Ureter (tissue), 1 donor: ENCODE data around the gene PRRG2. TPM values are rescaled to one million over a fixed set of nuclear protein-coding genes. Genes with fewer than 3 reads are reported as not detected.

Source experiments
- DNase-seq: peaks from one replicate; pipeline ENCODE4 v3.0.0-alpha.2; 2020; ENCODE audit warnings: low spot score
- total RNA-seq: library from RNA; stranded (reverse); gene quantifications from one replicate; pipeline ENCODE4 v1.2.4, GENCODE V29; 2023
- donor health status: DM: yes; HTN: yes; CAD: no.

Gene PRRG2
- total RNA-seq, 1 donor from 2014 or later = 13.2 TPM

DNA sequence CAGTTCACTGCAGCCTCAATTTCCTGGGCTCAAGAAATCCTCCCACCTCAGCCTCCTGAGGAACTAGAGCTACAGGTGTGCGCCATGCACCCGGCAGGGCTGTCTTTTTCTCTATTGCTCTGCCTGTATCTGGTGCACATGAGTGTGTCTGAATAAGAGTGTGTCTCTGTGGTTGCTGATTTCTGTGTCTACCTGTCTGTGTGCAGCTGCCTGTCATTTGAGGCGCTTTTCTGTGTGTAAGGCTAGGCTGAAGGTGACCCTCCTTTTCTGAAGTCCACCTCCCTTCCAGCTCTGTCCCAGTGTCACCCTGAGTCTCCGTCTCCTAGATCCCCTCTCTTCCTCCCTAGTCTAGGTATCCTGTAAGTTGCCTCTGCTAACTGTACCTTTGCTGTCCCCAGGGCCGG lies 8.4 kb downstream of the PRRG2 start:
- no peak for DNase-seq

DNA sequence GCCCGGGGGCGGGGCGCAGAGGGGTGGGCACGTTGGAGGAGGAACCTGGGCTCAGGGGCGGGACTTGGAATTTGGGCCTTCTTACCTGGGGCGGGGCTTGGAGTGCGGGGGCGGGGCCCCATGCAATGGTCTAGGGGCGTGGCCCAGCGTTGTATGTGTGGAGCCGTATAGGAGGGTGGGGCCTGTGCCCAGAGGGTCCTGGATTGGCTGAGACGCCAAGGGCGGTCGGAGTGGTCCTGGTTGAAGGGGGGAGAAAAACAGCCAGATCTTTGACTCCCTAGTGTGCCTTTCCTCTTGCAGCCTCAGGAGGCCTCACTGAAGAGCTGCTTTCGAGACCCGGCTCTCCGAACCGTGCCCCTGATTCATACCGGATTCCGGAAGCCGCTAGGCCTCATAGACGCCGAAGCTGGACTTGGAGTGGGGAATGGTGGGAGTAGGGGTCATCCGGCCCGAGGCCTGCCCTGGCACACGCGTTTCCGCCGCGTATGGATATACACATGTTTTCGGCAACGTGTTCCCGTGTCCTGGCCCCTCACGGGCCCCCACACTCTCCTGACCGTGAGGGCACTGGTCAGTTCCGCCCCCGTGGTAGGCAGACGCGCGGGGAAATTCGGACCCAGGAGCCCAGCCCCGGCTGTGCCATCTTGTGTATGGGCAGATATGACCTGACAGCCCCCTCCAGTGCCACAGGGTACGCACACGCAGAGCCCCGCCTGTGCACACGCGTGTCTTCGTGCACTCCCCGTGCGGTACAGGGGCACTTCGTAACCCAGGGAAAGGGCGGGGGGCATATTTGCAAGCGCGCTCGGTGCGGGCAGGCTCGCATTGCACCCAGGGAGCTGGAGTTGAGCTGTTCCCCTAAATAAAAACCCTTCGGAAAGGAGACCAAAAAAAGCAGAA lies 9.2 kb downstream of the PRRG2 start:
- peak; percentile 97 for DNase-seq

DNA sequence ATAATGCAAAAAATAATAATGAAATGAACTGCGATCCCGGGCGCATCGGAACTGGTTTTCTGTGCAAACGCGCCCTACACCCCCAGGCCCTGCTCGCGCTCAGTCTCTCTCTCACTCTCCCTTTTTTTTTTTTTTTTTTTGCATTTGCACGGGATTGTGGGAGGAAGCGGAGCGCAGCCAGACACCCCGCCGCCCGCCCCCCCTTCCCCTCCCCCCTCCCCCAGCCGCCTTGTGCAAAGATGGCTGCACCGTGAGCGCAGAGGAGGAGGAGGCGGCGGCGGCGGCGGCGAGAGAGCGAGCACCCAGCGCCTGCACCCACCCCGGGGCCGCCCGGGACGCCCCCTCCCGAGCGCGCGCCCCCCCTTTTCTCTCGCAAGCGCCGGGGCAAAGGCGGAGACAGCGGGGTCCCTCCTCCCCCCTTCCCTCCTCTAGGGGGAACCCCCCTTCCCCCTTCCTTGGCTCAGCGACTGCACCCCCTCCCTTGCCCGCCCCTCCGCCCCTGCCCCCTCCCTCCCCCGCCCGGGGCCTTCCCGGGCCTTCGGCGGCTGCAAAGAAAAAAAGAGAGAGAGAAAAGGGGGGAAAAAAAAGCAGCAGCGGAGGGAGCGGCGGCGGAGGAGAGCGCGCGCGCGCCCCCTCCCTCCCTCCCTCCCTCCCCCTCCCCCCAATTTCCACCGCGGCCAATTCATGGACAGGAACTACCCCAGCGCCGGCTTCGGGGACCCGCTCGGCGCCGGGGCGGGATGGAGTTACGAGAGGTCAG lies 10.0 kb downstream of the PRRG2 start, which contains the start of gene PRR12:
TSS of gene PRR12 (plus strand) at position 212 of the 760 bp plus-strand sequence. CDS start at position 685, 473 bp downstream.
- peak; percentile 71 for DNase-seq

DNA sequence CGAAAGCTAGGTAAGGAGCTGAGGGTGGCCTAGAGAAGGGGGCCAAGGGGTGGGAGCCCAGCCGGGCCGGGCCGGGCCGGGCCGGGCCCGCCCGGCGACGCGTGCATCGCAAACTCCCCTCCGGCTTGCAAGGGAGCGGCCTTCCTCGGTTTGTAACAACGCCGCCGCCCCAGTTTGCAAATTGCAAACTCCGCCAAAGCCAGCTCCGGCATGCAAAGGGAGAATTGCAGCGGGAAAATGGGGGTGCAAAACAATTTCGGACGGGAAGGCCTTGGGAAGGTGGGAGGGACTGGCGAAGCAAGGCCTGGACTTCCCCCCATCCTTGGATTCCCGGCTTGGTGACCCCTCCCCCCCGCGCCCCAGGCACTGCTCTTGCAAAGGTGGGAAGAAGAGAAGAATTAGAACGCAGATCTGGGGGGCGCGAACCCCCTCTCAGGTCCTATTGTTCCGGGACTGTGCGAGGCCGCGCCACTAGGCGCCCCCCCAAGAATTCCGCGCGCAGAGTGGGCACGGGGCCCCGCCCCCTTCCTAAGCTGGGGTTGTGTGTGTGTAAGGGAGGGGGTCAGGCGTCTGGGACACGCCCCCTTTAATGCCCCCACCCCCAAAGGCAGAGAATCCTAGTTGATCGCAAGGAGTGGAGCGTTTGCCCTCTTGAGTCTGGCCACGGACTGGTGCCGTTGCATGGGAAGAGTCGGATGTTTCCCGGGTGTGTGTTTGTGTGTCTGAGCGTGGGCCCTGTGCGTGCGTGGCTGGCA lies 10.8 kb downstream of the PRRG2 start:
- DNase-seq = peak; percentile 68

DNA sequence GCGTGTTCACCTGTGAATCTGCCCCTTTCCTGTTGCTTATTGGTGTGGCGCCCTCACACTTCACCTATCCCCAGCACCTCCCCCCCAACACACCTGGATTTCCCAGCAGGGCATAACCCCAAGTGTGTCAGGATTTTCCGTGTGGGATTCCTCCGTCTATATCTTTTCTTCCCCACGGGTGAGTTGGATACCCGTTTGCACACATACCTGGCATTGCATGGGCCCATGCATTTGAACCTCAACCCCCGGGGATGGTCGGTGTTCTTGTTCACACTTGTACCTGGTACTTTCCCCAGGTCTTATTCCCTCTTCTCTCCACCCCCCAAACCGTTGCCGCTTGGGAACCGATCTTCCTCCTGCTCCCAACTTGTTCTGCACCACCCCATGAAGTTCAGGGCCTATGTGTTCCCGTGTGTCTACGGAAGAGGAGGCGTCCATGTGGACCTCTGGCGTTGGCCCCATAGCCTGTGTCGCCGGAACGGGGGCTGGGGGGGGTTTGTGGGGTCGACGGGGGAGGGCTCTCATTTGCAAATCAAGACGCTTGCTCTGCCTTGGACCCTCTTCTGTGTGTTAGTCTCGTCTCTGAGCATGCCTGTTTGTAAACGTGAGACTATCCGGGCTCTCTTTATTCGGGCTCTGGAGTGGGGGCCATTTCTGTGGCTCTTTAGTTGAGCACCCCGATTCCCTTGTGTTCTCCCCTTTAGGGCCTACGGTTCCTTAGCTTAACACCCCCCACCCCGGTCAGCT lies 11.5 kb downstream of the PRRG2 start:
- DNase-seq = no peak

DNA sequence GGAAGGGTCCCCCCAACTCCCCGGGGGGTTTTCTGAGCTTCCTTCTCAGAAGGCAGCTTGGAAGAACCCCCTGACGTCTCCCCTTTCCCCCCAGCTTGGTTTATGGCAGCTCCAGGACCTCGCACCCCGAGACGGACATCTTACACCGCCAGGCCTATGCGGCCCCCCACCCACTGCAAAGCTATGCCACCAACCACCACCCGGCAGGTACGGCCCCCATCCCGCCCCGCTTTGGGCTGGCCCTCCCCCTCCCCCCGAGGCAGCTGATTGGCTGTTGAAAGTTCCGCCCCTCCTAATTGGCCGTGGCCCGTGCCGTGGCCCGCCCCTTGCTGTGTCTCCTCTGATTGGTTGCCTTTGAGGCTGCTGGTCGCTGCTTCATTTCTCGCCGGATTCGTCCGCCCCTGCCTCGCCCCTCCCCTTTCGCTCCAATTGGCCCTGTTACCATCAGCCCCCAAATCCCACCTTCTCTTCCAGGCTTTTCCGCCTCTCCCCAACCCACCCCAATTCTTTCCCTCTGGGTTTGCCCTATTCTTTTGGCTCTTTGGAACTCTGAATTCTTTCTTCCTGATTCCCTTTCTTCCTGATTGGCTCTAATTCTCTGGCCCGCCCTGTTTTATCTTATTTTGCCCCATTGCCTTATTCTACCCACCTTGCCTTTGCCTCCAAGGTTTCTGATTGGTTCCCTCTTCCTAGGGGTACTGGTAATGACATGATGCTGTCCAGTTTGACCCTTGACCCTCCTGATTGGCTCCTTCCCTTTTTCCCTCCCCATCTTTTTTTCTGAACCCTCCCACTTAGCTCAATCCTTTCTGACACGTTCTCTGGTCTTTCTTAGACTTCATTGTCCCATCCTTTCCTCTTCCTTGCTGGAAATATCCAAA lies 12.4 kb downstream of the PRRG2 start:
- DNase-seq = peak; percentile 96

DNA sequence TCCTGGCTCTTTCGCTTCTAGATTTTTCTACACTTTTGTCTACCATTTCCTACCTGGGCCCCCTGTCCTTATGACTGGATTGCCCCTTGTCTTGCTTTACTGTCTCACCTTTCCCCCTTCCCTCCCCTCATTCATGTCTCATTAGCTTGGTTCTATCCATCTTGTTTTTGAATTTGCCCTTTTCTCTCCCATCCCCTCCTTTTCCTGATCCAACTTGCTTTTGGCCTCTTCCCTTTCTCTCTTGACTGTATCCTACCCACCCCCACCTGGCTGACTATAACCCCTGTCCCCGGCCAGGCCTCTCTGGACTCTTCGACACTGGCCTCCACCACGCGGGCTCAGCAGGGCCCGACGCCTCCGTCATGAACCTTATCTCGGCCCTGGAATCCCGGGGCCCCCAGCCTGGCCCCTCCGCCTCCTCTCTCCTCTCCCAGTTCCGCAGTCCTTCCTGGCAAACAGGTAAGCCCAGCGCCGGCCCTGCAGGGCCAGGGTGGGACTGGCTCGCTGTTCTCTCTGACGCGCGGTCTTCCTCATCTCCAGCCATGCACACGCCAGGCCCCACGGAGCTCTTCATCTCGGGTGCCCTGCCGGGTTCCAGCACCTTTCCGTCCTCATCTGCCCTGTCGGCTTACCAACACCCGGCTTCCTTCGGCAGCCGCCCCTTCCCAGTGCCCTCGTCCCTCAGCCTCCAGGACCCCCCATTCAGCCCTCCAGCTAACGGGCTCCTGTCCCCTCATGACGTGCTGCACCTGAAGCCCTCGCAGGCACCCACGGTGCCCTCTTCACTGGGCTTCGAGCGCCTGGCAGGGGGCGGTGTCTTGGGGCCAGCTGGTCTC lies 13.3 kb downstream of the PRRG2 start:
- DNase-seq = no peak

DNA sequence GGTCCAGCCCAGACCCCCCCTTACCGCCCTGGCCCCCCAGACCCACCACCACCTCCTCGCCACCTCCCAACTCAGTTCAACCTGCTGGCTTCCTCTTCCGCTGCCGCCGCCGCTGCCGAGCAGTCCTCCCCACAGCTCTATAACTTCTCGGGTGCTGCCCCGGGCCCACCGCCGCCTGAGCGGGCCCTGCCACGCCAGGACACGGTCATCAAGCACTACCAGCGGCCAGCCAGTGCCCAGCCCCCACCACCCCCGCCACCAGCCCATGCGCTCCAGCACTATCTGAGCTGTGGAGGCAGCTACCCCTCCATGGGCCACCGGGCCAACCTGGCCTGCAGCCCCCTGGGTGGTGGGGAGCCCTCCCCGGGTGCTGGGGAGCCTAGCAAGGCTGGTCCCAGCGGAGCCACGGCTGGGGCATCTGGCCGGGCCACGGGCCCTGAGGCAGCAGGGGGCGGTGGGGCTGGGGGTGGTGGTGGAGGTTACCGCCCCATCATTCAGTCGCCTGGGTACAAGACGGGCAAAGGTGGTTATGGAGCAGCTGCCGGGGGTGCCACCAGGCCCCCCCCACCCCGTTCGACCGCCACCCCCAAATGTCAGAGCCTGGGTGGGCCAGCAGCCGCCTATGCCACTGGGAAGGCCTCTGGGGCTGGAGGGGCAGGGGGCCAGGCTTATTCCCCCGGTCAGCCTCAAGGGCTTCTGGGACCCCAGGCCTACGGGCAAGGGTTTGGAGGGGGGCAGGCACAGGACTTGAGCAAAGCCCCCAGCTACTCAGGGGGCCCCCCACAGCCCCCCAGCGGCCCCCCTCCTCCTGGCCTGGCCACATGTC lies 14.1 kb downstream of the PRRG2 start:
- no peak for DNase-seq

DNA sequence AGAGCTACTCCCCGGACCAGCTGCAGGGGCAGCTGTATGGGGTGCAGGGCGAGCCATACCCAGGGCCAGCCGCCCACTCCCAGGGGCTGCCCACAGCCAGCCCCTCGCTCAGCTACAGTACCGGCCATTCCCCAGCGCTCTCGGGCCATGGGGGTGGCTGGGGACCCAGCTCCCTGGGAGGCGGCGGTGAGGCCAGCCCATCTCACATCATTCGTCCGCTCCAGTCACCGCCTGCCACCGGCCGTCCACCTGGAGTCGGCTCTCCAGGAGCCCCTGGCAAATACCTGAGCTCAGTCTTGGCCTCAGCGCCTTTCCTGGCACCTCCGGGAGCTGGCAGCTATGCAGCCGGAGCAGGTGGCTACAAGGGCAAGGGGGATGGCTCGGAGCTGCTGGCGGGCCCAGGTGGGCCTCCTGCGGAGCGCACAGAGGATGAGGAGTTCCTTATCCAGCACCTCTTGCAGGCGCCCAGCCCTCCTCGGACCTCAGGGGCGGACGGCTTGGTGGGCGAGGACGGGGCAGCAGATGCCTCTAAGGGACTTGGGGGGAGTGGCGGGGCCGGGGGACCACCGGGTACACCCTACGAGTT lies 14.8 kb downstream of the PRRG2 start:
- no peak for DNase-seq

DNA sequence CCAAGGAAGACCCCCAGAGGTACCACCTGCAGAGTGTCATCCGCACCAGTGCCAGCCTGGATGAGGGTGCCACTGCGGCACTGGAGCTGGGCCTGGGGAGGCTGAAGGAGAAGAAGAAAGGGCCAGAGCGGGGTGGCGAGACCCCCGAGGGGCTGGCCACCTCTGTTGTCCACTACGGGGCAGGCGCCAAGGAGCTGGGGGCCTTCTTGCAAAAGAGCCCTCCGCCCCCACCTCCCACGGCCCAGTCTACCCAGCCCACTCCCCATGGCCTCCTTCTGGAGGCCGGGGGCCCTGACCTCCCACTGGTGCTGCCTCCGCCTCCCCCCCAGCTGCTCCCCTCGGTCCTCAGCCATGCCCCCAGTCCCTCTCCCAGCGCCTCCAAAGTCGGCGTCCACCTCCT lies 15.3 kb downstream of the PRRG2 start:
- no peak for DNase-seq

DNA sequence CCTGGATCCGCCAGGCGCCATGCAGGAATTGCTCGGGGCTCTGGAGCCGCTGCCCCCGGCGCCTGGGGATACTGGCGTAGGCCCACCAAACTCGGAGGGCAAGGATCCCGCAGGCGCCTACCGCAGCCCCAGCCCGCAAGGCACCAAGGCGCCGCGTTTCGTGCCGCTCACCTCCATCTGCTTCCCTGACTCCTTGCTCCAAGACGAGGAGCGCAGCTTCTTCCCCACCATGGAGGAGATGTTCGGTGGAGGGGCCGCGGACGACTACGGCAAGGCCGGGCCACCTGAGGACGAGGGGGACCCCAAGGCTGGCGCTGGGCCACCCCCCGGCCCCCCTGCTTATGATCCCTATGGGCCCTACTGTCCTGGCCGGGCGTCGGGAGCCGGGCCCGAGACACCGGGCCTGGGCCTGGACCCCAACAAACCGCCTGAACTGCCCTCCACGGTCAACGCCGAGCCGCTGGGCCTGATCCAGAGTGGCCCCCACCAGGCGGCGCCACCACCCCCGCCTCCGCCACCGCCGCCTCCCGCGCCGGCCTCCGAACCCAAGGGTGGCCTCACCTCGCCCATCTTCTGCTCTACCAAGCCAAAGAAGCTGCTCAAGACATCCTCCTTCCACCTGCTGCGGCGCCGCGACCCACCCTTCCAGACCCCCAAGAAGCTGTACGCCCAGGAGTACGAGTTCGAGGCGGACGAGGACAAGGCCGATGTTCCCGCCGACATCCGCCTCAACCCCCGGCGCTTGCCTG lies 16.0 kb downstream of the PRRG2 start:
- DNase-seq = no peak

DNA sequence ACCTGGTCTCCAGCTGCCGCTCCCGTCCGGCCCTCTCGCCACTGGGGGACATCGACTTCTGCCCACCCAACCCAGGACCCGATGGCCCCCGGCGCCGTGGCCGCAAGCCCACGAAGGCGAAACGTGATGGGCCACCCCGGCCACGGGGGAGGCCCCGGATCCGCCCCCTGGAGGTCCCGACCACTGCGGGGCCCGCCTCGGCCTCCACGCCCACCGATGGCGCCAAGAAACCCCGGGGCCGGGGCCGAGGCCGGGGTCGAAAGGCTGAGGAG lies 16.5 kb downstream of the PRRG2 start:
- DNase-seq = no peak

DNA sequence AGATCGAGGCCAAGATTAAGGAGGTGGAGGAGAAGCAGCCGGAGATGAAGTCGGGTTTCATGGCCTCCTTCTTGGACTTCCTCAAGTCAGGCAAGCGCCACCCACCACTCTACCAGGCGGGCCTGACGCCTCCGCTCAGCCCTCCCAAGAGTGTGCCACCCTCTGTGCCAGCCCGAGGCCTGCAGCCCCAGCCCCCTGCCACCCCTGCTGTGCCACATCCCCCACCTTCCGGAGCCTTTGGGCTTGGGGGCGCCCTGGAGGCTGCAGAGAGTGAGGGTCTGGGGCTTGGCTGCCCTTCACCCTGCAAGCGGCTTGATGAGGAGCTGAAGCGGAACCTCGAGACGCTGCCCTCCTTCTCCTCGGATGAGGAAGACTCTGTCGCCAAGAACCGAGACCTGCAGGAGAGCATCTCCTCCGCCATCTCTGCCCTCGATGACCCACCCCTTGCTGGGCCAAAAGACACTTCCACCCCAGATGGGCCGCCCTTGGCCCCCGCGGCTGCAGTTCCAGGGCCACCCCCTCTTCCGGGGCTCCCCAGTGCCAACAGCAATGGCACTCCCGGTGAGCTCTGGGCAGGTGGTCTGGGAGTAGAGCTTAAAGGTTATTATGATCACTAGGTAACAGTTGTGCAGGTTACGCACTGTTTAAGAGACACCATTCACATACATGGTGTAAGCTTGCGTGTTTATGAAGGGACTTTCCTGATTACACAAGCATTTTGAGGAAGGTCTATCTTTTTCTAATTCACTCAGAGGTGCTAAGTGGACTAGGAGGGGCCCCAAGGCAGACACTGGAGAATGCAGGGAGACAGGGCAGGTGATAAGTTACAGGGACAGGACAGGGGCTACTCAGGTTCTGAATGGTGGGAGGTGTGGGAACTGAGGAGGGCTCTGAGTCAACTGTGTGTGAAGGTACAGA lies 18.5 kb downstream of the PRRG2 start:
- no peak for DNase-seq

DNA sequence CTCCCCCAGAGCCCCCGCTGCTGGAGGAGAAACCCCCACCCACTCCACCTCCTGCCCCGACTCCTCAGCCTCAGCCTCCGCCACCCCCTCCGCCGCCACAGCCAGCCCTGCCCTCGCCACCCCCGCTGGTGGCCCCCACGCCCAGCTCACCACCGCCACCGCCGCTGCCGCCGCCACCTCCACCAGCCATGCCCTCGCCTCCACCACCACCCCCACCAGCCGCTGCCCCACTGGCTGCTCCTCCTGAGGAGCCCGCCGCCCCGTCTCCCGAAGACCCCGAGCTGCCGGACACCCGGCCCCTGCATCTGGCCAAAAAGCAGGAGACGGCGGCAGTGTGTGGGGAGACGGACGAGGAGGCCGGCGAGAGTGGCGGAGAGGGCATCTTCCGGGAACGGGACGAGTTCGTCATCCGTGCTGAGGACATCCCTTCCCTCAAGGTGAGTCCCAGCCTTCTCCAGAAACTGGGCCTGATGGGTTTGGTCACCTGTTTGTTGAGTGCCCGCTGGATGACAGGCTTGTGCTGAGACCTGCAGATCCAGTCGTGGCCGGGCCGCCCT lies 20.4 kb downstream of the PRRG2 start:
- DNase-seq = no peak

DNA sequence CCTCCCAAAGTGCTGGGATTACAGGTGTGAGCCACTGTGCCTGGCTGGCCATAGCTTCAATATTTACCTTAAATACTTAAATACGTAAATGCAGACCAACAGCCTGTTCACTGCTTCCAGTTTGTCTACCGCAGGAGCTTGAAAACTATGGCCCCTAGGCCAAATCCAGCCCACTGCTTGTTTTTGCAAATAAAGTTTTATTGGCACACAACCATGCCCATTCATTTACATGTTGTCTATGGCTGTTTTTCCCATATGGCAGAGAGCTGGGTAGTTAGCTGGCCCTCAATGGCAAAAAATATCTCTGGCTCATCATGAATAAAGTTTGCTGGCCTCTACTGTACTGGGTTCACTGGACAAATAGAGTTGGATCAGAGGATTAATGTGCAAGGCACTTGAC lies 21.7 kb downstream of the PRRG2 start:
- no peak for DNase-seq

DNA sequence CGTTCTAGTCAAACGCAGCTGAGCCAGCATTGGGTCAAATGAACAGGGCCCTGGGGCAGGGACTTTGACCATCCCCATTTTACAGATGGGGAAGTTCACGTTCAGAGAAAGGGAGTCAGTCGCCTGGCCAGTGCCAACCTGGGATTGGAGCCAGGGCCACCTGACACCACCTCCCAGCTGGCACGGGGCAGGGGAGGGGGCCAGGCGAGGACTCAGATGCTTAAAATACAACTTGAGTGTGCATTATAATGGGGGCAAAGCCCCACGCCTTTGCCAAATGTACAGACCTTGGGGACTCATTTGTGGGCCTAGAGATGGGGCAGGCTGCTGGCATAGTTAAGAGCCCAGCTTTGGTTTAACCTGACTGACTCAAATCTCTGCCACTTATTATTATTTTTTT lies 24.5 kb downstream of the PRRG2 start:
- DNase-seq = no peak
